Choroid plexus epithelial cell (primary cell): Measurements from ENCODE around the gene CTSC.

Source experiments
- DNase-seq: peaks from one replicate; pipeline ENCODE4 v3.0.0-alpha.2; 2010; ENCODE audit warnings: low read depth
- H3K4me3 ChIP-seq: 2 replicates; pipeline ENCODE4 v1.5.1; 2011; ENCODE audit warnings: low read depth, mild to moderate bottlenecking, control low read depth, low read length, moderate library complexity
- CTCF ChIP-seq: conservative IDR thresholded peaks from 2 replicates; pipeline ENCODE4 v1.5.1; 2011; ENCODE audit warnings: low read depth, mild to moderate bottlenecking, control low read depth, inconsistent platforms, low read length, moderate library complexity

CTSC gene

DNA sequence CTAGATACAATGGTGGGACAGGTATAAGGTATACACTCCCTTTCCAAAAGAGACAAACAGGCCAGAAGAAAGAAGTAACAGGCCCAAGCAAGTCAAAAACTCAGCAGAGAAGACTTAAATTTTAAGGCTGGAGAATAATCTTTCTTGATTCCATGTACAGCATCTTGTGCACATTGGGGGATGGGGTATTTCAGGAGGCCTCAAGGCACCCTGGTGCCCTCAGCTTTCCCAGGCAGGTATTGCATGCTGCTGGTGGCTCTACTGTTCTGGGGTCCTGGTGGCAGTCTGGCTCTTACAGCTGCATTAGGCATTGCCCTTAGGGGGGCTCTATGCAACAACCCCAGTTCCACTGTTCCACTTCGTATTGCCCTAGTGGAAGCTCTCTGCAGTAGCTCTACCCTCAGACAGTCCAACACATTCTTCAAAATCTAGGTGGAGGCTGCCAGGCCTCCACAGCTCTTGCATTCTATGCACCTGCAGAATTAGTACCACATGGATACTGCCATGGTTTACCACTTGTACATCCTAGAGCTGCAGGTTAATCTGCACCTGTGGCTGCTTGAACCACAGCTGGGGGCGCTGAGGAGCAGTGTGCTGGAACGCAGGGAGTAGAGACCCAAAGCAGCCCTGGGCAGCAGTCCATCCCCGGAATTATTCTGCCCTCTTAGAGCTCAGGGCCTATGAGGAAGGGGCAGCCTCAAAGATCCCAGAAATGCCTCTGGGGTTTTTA, 4.2 kb upstream of the CTSC start:
- no peak overlapping the region for H3K4me3 ChIP-seq
- DNase-seq, result no peak
- no peak for TF ChIP-seq CTCF

DNA sequence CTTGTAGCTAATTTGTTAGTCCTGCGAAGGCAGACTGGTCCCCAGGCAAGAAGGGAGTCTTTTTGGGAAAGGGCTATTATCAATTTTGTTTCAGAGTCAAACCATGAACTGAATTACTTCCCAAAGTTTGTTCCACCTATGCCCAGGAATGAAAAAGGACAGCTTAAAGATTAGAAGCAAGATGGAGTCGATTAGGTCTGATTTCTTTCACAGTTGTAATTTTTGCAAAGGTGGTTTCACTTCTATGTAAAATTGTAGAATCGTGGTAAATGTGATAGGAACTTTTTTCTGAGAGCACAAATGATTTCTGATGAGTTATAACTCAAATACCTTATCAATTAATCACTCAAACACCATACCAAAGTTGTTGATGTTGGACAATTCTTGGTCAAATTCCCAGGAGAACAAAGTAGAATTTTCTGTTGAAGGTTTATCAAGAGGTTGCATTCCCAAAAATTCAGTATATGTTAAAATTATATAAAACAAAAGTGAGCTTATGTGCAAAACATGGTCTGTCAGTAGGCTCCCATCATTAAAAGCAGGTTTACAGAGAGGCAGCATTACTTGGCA, 2.9 kb upstream of the CTSC start:
- DNase-seq, result peak; percentile 33
- TF ChIP-seq CTCF, result no peak
- no peak overlapping the region for H3K4me3 ChIP-seq

DNA sequence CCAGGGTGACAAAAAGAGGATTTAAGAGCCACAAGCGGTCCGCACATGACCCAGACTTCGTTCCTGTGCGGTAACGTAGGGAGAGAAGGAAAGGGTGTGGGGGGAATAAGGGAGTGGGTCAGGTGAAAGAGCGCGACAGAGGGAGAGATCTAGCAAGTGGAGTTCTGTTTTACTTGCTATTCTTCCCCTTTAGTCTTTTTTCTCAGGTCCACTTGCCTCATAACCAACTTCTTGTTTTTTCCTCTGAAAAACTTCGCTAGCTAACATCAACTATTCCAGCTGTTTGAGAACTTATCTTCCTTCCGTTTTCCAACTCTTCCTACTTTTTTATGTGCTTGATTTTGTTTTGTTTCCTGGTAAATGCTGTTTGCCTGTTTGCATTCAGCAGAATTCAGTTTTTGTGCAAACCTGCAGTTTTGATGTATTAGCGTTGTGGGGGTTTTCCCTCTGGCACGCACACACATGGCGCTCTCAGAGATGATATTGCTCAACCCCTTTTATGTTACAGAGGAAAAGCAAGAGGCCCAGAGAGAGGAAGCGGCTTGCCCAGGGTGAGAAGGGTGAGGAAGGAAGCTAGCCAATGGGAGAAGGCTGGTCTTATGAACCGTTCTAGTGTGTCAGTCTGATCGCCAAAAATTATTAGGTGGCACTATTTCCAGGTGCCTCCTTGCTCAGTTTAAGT, 592 bp upstream of the CTSC start:
- DNase-seq, result peak; percentile 89
- TF ChIP-seq CTCF, result no peak
- H3K4me3 ChIP-seq, result peak overlapping the region; percentile 79

DNA sequence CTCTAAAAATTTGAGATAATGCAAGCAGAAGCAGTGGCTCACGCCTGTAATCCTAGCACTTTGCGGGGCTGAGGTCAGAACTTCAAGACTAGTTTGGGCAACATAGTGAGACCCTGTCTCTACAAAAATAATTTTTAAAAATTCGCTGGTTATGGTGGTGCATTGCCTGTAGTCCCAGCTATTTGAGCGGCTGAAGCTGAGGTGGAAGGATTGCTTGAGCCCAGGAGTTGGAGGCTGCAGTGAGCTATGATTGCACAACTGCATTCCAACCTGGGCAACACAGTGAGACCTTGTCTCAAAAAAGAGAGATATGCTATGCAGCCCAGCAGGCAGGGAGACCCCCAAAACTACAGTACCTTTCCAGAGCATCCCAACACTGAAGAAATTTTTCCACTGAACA, 2.3 kb downstream of the CTSC start:
- peak overlapping the region; percentile 79 for H3K4me3 ChIP-seq
- DNase-seq, result no peak
- no peak for TF ChIP-seq CTCF

DNA sequence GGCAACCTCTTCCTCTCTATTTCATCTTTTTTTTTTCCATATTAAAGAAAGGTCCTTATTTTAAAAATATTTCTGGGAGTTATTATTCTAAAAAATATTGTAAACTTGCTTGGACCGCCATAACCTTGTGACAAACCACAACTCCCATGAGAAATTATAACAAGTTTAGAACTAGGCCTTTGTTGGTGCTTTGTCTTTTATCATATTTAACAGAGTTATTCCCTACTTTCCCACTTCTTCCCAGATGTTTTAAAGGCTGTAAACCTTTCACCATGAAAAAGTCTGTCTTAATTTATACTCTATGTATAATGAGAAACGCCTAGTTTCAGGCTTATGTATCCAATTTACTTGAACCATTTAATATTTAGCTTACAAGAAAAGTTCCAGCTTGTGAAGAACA, 3.7 kb downstream of the CTSC start:
- no peak for TF ChIP-seq CTCF

DNA sequence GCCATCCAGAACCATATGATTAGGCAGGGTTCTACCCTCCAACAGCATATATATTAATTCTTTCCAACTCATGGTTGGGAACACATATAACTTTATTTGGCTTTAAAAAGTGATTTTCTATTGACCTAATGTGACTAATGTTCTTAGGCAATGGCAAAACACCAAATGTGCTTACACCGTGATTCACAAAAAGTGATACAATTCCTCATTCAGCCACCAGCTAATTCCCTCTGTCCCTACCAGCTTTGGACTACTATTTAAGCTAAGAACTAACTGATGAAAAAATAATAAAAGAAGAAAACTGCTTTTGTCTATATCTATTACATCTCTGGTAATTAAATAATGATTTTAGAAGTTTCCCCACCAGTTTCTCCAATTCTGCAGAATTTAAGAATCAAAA, 4.7 kb downstream of the CTSC start:
- no peak overlapping the region for H3K4me3 ChIP-seq
- TF ChIP-seq CTCF, result no peak
- no peak for DNase-seq

More for the DNA sequence above, 3.7 kb downstream of the CTSC start:
- no peak overlapping the region for H3K4me3 ChIP-seq
- no peak for DNase-seq
